ENCODE data around the gene MED29.

GRCh38 chr19:39389631-39390414, 1.4 kb upstream of the MED29 start:
- TF ChIP-seq CTCF (IDR thresholded peaks at IDR 0.05) (no peak), POLR2A (IDR thresholded peaks at IDR 0.05) (no peak)

All from tibial nerve (tissue), 3 donors.